KG1 (cell line): ENCODE data around the gene VCX2.
"Not testable (repeated sequence)": the region's sequence is repeated elsewhere in the genome, so short reads cannot be mapped to it uniquely, and the experiment has no call there.

ENCODE experiments used
- DNase-seq: peaks from one replicate; lab custom pipeline; 2025; lab: John Stamatoyannopoulos, UW

The VCX2 gene

GRCh38 chrX:8171169-8171568 lies at the start of gene VCX2:
Gene VCX2 (minus strand): TSS chrX:8171267. CDS start chrX:8170643, 624 bp downstream.
- not testable (repeated sequence) for DNase-seq

DNA sequence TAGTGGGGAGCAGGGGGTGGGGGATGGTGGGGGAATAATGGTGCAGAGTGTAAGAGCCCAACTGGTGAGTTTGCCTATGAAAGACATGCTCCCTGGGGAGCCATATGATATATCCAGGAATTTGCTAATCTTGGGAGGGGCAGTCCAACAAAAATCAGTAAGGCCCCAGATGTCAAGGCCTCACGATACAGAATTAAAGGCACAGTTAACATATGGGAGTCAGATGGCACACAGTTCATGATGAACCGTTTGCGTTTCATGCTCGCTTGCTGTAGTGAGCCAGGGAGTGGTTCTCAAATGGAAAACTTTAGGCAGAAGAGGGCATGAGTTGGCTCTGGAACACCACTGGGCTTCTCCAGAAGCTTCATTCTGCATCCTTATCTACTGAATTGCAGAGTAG lies 33.9 kb upstream of the VCX2 start:
- DNase-seq = no peak

DNA sequence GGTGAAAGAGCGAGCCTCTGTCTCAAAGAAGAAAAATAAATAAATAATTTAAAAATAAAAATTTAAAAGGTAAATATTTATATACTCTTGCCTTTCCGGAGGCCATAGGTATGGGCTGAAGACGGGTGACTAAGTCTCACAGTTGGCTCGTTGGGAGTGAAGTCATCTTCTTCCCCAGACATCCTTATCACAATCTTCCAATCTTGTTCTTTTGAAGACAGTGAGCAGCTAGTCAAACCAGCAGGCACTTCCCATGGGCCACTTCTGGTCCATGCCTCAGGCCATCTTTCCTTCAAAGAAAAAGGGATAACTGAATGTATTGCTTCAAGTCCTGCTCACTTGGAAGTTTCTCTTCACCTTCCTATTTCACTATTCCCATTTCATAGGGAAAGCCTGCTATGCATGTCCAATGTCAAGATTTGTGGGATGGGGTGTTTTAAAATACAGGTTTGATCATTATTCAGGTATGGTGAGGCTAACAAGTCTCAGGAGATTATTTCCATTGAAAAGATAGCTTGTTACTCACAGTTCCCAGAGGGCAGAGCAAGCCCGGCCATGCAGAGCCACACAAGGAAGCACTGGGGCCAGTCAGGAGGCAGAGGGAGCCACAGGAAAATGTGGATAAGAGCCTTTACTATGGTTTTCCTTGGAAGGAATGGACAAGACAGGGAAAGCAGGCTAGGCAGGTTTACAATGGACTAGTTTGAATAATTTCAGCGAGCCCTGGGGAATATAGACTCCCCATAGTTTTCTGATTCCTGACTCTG lies 33.3 kb upstream of the VCX2 start:
- DNase-seq = no peak

GRCh38 chrX:8201896-8202331 lies 30.8 kb upstream of the VCX2 start:
- DNase-seq = no peak

DNA sequence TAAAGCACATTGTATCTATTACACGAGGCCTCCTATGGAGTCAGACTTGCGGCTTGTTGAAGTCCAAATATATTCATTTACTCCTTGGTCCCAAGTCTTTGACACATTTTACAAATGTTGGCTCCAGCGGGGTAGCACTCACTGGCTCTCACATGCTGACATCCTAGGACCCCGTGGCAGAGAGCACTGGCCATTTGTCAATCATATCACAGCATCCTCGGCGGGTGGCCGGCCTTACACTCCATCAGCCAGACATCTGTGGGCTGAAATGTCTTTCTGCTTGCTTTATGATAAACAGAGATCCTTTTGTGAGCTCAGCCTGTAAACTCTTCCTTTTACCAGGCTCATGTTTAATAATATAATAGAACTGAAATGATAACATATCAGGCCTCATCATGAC lies 25.7 kb upstream of the VCX2 start:
- no peak for DNase-seq

GRCh38 chrX:8194216-8194615 lies 23.1 kb upstream of the VCX2 start:
- DNase-seq = no peak

DNA sequence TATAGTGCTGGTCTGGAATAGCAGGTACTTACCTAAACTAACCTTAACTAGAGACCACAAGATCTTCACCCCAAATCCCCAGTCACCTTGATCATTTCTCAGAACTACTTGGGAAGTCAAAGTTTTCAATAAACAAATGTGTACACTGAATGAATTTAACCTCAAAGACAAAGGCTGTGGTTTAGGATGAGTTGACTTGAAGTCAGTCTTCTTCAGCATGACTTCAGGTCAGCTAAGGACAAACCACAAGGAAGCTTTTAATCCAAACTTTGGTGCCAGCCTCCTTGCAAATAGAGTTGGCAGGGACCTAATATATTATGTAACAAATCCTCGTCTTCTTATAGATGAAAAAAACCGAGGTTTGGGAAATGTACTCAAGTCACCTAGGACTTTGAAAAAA lies 21.2 kb upstream of the VCX2 start:
- no peak for DNase-seq

DNA sequence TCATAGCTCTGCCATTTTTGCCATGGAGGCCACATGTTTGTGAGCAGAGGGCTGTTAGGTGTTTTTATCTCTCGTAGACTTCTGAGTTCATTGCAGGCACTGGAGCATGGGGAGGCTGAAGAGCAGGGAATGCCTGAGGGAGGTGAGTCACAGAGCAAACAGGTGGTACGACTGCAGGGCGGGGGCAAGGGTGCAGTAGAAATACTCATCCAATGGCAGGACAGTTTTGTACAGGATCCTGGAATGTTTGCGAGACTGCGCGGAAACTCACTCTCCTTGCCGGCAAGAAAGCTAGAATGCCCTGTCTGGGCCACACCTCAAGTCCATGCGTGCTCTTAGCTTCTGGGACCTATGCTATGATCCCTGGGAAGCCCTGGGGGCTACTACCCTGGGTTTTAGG lies 20.0 kb upstream of the VCX2 start:
- no peak for DNase-seq

DNA sequence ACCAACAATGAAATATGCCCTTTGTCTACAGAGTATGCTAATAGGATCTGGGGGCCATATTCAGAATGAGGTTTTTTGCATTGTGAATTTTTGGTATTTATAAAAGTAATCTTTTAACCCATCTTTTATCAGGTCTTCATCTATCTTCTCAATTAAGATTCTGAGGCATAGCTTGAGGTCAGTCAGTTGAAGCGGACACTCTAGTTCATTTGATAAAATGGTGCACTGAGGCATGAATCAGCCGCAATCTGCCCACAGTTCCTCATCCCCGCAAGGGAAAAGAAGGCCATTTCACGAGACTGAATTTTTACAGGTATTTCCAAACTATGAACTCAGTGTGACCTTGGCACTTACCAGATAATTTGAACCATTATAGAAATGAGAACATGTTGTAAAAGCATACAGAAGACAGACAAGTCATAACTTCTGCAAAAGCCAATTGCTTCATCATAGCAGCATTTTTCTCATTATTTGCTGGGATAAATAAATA lies 19.3 kb upstream of the VCX2 start:
- no peak for DNase-seq

DNA sequence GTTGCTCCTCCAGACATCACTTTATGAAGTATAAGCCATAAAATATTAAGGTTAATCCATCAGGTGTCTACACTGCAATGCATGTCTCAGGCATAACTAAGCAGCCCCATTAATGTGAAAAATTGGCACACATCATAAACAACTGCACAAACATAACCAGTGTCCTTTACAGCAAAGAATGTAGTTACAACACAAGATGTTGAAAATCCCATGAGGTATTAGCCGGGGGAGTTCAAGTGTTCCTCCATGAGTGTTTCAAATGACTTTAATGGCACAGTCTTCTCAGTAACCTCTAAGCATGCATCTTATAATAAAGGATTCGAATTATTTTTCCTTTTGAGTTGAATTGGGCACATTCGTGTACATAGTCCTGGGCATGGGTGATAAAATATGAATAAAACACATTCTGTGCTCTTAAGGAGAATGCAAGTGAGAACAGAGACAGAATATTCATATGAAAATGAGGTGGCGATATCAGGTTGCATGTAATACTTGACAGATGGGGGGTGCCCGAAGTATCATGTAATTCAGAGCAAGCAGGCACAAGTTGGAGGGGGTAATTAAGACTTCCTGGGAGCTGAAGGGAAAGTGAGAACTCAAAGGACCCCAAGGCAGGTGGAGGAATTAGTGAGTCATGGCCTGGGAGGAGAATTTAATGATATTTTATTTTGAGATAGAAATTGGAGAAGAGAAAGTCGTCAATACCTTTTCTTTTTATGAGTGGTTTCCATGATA lies 18.2 kb upstream of the VCX2 start:
- DNase-seq = no peak

GRCh38 chrX:8183346-8183745 lies 12.3 kb upstream of the VCX2 start:
- no peak for DNase-seq

- DNase-seq = no peak
Observed at GRCh38 chrX:8179656-8180055, 8.6 kb upstream of the VCX2 start.

GRCh38 chrX:8154011-8154410 lies 17.1 kb downstream of the VCX2 start:
- not testable (repeated sequence) for DNase-seq

DNA sequence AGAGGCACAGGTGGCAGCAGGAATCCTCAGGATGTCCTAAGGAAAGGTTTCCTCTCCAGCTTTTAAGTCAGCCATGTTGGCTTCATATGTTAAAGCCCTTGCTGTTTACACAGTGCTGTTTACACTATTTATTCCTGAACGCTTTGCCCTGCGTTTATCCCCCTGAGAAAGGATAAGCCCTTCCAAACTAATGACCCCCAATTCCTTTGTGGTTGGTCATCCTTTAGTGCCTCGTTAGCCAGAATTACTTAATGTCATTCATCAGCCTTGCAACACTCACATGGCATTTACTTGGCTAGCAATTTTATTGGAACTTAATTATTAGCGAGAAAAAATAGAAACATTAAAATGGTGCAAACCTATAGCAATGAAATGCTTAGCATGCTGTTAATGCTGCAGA lies 23.8 kb downstream of the VCX2 start:
- DNase-seq = no peak

- no peak for DNase-seq
Observed at GRCh38 chrX:8144925-8145324, 26.1 kb downstream of the VCX2 start.

DNA sequence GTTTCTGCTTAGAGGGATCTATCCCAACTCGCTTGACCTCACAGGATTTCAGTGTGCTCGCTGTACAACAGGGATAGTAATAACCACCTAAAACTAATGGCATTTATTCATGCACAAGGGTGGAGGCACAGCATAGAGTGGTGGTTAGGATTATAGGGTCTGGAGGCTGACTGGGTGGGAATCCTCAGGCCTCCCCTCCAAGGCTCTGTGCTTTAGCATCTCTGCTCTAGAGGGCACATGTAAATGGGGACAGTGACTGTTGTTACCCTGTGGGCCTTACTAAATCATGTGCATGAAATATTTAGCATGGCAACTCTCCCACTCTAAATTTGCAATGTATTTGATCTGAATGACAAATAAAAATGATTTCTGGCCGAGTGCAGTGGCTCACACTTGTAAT lies 29.2 kb downstream of the VCX2 start:
- no peak for DNase-seq

- no peak for DNase-seq
Observed at GRCh38 chrX:8140986-8141744, 29.9 kb downstream of the VCX2 start.

DNA sequence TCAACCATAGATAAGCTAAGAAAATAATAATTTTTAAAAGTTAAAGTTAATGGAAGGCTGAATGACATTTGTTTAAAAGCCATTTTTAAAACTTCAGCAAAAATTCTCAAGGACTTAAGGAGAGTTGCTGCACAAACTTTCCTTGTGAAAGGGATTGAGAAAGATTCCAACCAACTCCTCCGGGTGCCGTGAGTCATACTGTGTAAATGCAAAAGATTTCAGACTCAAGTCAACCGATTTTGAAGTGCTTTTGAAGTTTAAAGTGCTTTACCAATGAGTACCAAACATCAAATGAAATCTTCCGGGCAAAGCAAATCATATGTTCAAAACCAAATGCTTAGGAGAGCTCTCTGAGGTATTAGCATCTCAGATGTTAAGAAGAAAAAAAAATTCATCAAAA lies 31.4 kb downstream of the VCX2 start:
- no peak for DNase-seq

DNA sequence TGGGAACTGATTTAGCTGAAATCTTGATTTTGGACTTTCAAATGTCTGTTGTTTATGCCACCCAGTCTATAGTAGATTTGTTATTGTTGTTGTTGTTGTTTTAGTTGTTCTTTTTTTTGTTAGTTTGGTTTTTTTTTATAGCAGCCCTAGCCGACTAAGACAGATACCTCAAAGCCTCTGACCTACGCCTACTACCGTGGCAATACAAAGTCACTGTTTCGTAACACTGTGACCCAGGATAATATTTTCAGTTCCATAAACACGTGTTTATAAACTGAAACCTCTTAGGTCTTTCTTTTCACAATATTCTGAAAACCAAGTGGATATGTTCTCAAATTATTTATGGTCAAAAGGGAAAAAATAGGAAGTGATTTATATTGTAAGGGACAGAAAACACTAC lies 32.8 kb downstream of the VCX2 start:
- no peak for DNase-seq

DNA sequence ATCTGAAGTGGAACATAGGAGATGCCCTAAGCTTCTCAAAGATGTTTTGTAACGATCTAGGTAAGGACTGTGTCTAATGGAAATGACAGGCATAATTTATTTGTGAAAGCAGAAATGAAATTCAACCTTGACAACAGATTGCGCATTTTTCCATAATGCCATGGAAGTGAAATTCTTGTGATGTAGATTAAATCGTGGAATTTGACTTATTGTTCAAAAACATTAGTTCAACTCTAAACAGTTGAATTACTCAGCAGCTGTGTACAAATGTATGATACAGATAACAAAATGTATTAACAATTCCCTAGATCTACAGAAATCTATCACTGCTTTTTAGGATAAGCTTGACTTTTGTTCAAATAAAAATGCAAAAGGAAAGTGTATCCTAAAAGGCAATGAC lies 44.4 kb downstream of the VCX2 start:
- DNase-seq = no peak

DNA sequence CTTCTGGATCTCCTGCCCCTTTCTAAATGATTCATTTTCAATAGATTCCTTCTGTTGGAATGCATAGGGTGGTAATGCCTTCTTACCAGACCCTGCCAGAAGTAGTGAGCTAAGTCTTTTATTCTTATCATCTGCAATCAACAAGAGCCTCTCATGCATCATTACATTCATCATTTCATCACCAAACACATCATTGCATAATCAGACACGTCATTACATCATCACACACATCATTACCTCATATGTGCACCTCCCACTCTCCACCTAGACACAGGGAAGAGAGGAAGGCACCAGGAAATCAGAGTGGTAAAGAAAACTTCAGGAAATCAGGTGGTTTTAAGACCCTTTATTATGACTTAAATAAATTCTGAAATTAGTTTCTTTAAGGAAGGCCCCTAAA lies 45.0 kb downstream of the VCX2 start:
- no peak for DNase-seq

- DNase-seq = no peak
Observed at GRCh38 chrX:8125566-8125965, 45.5 kb downstream of the VCX2 start.

GRCh38 chrX:8122538-8122937 lies 48.5 kb downstream of the VCX2 start:
- no peak for DNase-seq
